ENCODE data around the gene TFRC.

- TF ChIP-seq, protein P1, sequence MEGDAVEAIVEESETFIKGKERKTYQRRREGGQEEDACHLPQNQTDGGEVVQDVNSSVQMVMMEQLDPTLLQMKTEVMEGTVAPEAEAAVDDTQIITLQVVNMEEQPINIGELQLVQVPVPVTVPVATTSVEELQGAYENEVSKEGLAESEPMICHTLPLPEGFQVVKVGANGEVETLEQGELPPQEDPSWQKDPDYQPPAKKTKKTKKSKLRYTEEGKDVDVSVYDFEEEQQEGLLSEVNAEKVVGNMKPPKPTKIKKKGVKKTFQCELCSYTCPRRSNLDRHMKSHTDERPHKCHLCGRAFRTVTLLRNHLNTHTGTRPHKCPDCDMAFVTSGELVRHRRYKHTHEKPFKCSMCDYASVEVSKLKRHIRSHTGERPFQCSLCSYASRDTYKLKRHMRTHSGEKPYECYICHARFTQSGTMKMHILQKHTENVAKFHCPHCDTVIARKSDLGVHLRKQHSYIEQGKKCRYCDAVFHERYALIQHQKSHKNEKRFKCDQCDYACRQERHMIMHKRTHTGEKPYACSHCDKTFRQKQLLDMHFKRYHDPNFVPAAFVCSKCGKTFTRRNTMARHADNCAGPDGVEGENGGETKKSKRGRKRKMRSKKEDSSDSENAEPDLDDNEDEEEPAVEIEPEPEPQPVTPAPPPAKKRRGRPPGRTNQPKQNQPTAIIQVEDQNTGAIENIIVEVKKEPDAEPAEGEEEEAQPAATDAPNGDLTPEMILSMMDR (conservative IDR thresholded peaks at IDR 0.05; ENCODE audit: low read depth, low read length) = no peak
- TF ChIP-seq EZH2 (IDR thresholded peaks at IDR 0.05; ENCODE audit: borderline replicate concordance, low read depth, low read length, poor library complexity, severe bottlenecking) = no peak
Measured at GRCh38 chr3:196050597-196050996, 31.3 kb downstream of the TFRC start.

Measured in A673 (cell line).